K562 treated with DMSO at 1 percent for 12 hours (cell line): ENCODE data around the gene TAF5. TPM values are rescaled to one million over a fixed set of nuclear protein-coding genes. Genes with fewer than 3 reads are reported as not detected.

Source experiments
- total RNA-seq: library from RNA; unstranded; fragments of 300-600 nt; gene quantifications from 2 replicates; pipeline ENCODE4 v1.2.3, GENCODE V29; 2022; ENCODE audit not compliant: insufficient read depth

TAF5 gene
- total RNA-seq, result 4.6 and 10.2 TPM in 2 replicates

DNA sequence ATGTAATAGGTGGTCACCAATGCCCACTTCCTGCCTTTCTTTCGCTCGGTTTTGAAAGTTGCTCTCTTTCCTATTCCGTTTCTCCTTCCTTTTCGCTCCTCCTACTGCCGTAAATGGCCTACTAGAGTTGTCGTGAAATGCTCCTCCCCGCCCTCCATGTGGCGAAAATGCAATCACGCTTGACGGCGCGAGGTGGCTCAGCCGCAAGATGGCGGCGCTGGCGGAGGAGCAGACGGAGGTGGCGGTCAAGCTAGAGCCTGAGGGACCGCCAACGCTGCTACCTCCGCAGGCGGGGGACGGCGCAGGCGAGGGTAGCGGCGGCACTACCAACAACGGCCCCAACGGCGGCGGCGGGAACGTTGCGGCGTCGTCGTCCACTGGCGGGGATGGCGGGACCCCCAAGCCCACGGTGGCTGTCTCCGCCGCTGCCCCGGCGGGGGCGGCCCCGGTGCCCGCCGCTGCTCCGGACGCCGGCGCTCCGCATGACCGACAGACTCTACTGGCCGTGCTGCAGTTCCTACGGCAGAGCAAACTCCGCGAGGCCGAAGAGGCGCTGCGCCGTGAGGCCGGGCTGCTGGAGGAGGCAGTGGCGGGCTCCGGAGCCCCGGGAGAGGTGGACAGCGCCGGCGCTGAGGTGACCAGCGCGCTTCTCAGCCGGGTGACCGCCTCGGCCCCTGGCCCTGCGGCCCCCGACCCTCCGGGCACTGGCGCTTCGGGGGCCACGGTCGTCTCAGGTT lies at the start of gene TAF5:
Gene TAF5, plus strand, starts transcription at position 195 of the 737 bp plus-strand sequence. Its CDS starts 14 bp downstream, at position 209.

DNA sequence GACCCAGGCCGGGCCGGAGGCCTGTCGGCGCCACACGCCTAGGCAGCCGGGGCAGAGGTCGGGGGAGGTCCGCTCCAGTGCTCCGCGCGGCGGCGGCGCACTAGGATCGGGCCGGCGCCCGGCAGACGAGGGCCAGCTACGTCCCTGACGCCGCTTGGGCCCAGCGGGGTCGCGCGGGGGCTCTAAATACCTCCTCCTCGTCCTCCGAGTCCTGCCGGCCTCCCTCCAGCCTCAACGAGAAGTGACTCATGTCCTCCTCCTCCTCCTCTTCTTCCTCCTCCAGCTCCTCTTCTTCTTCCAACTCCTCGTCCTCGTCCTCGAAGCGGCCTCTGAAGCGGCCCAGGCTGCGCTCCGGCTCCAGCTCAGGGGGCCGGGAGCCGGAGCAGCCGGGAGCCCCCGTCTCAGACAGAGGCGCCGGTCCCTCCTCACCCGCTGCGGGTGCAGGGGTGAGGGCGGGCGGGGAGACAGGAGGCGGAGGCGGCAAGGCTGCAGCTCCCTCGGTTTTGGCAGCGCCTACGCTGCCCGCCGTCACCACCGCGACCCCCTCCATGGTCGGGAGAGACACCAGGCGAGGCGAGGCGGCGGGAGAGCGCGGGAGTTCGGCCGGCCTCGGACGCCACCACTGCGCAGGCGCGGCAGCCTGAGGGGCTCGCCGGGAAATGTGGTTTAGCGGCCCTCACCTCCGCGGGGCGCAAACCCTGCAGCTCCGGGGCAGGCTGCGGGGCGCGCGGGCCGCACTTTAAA lies 17.1 kb upstream of the TAF5 start, which contains the start of gene PCGF6:
Gene PCGF6, minus strand, starts transcription at position 624 of the 744 bp plus-strand sequence. Its CDS starts 74 bp downstream, at position 550.

DNA sequence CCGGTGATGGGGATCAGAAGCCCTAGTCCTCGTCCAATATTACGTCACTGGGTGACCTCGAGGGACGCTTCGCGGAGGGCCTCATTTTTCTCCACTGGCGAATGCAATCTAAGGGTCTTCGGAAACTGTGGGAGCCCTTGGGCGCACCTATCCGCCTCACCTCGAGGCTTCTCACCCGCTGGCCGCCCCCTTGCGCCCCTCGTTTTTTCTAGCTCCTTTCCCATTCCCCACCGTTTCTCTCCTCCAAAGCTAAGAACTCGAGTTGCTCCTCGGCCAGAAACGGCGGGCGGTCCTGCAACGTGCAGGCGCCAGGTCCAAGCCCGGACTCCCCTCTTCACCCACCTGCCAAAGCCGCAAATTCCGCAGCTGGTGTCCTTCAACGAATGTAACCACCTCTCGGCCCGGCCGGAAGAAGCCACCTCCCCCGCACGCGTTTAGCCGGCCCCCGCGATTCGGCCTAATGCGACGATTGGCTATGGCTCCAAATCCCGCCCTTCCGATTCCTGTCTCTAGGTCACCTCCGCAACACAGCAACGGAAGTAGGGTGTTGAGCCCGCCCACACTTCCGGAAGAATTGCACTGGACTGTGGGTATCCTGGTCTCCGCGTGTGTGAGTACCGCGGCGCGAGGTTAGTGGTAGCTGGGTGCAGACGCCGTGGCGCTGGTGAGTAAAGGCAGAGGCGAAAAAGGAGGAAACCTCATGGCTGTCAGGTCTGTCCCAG lies 28.5 kb downstream of the TAF5 start, which contains the start of the genes ATP5MK and PDCD11:
Gene ATP5MK, minus strand, starts transcription at position 409 of the 722 bp plus-strand sequence. CDS start 4,018 bp downstream, outside the sequence.
Gene PDCD11, plus strand, starts transcription at position 560 of the 722 bp plus-strand sequence. CDS start 1,801 bp downstream, outside the sequence.

Other genes with a start within 250 kb of the TAF5 start
- 21.6 and 55.2 TPM in 2 replicates for gene NT5C2, start 174.7 kb upstream of the TAF5 start, total RNA-seq
- gene RPEL1, start 122.1 kb upstream of the TAF5 start, total RNA-seq, result not detected in 2 replicates
- not detected in 2 replicates for gene INA, start 90.8 kb upstream of the TAF5 start, total RNA-seq
- gene PCGF6, start 16.8 kb upstream of the TAF5 start, total RNA-seq, result 9.6 and 18.2 TPM in 2 replicates
- gene ATP5MK, start 28.5 kb downstream of the TAF5 start, total RNA-seq, result 484 and 546 TPM in 2 replicates
- gene PDCD11, start 28.6 kb downstream of the TAF5 start, total RNA-seq, result 8.8 and 22.4 TPM in 2 replicates
- gene CALHM2, start 84.4 kb downstream of the TAF5 start, total RNA-seq, result 0.83 and 1.7 TPM in 2 replicates
- gene CALHM1, start 90.9 kb downstream of the TAF5 start, total RNA-seq, result not detected in 2 replicates
- not detected in 2 replicates for gene CALHM3, start 111.3 kb downstream of the TAF5 start, total RNA-seq
- gene NEURL1, start 125.7 kb downstream of the TAF5 start, total RNA-seq, result 0.64 TPM in 1 of 2 replicates, not detected in the other